CD14-positive monocyte (primary cell): ENCODE measurements around the gene TRPM2. TPM values are rescaled to one million over a fixed set of nuclear protein-coding genes. Genes with fewer than 3 reads are reported as not detected.

ENCODE experiments used
- DNase-seq, 3 donors: peaks; one replicate each; pipeline ENCODE4 v3.0.0-alpha.2; 2011 to 2022
- H2AFZ ChIP-seq: 2 replicates; pipeline ENCODE4 v1.6.0; 2012; ENCODE audit warnings: mild to moderate bottlenecking, low read depth, low read length, inconsistent platforms; ENCODE audit not compliant: insufficient read depth, poor library complexity, severe bottlenecking
- H3K27ac ChIP-seq, 2 donors: 1 replicate in 1 of 2; 2 replicates in 1 of 2; pipeline ENCODE4 v1.5.1; 2012 to 2013; ENCODE audit warnings: low read length in 2 of 2, control low read depth in 1 of 2, inconsistent platforms in 1 of 2, low read depth in 1 of 2, mild to moderate bottlenecking in 1 of 2
- H3K27me3 ChIP-seq, 2 donors: one replicate each; pipeline versions ENCODE4 v1.6.0 to v1.6.1; 2011 to 2013; ENCODE audit warnings: low read length in 2 of 2; ENCODE audit not compliant: control insufficient read depth in 2 of 2, insufficient read depth in 2 of 2
- H3K36me3 ChIP-seq, 2 donors: replicated peaks in 1 of 2; 1 replicate in 1 of 2; 2 replicates in 1 of 2; pipeline versions ENCODE4 v1.5.1 to v1.6.1; 2012 to 2013; ENCODE audit warnings: low read length in 2 of 2, control low read depth in 1 of 2, inconsistent platforms in 1 of 2, mild to moderate bottlenecking in 1 of 2; ENCODE audit not compliant: insufficient read depth in 2 of 2, control insufficient read depth in 1 of 2
- H3K4me1 ChIP-seq, 2 donors: 1 replicate in 1 of 2; 2 replicates in 1 of 2; pipeline versions ENCODE4 v1.5.1 to v1.6.1; 2012 to 2013; ENCODE audit warnings: low read length in 2 of 2, control low read depth in 1 of 2, inconsistent platforms in 1 of 2, mild to moderate bottlenecking in 1 of 2, moderate library complexity in 1 of 2; ENCODE audit not compliant: insufficient read depth in 2 of 2, control insufficient read depth in 1 of 2
- H3K4me2 ChIP-seq: replicated peaks from 2 replicates; pipeline ENCODE3; 2012; ENCODE audit warnings: low read length, moderate library complexity, mild to moderate bottlenecking; ENCODE audit not compliant: poor library complexity, severe bottlenecking; ENCODE audit errors: extremely low read depth
- H3K4me3 ChIP-seq, 3 experiments: fragments of 200-600 bp in 1 of 3; sonication (generic) in 1 of 3; replicated peaks in 1 of 3; 1 replicate in 2 of 3; 2 replicates in 1 of 3; pipeline ENCODE4 v1.5.1; 2011 to 2013; ENCODE audit warnings: low read length in 3 of 3, mild to moderate bottlenecking in 3 of 3, control low read depth in 2 of 3, low read depth in 2 of 3, inconsistent platforms in 1 of 3, moderate library complexity in 1 of 3
- H3K79me2 ChIP-seq: 2 replicates; pipeline ENCODE4 v1.6.0; 2012; ENCODE audit warnings: mild to moderate bottlenecking, control low read depth, inconsistent platforms, low read length, moderate library complexity; ENCODE audit not compliant: insufficient read depth
- H3K9ac ChIP-seq: 2 replicates; pipeline ENCODE4 v1.6.0; 2017; ENCODE audit warnings: low read length, mild to moderate bottlenecking; ENCODE audit not compliant: insufficient read depth, poor library complexity, severe bottlenecking
- H3K9me3 ChIP-seq, 2 donors: replicated peaks in 1 of 2; 1 replicate in 1 of 2; 2 replicates in 1 of 2; pipeline versions ENCODE4 v1.5.1 to v1.6.1; 2012 to 2013; ENCODE audit warnings: low read length in 2 of 2, control low read depth in 1 of 2; ENCODE audit not compliant: control insufficient read depth in 1 of 2, insufficient read depth in 1 of 2
- H4K20me1 ChIP-seq: 2 replicates; pipeline ENCODE4 v1.6.0; 2012; ENCODE audit warnings: mild to moderate bottlenecking, low read length, control low read depth, moderate library complexity; ENCODE audit not compliant: insufficient read depth
- H3K27ac Mint-ChIP-seq, 7 donors: one replicate each; pipeline ENCODE4 v1.8.0; 2020; ENCODE audit warnings: mild to moderate bottlenecking in 7 of 7, mixed read lengths in 7 of 7, moderate library complexity in 6 of 7, inconsistent platforms in 2 of 7
- H3K27me3 Mint-ChIP-seq, 3 donors: one replicate each; pipeline ENCODE4 v1.8.0; 2021 to 2022; ENCODE audit warnings: low read depth in 3 of 3, mild to moderate bottlenecking in 3 of 3, mixed read lengths in 3 of 3, moderate library complexity in 3 of 3, inconsistent platforms in 1 of 3
- H3K36me3 Mint-ChIP-seq, 2 donors: one replicate each; pipeline ENCODE4 v1.8.0; 2020; ENCODE audit warnings: mixed read lengths in 2 of 2, inconsistent platforms in 1 of 2, mild to moderate bottlenecking in 1 of 2
- H3K4me1 Mint-ChIP-seq: one replicate; pipeline ENCODE4 v1.8.0; 2020; ENCODE audit warnings: mild to moderate bottlenecking, mixed read lengths
- H3K4me3 Mint-ChIP-seq, 2 donors: one replicate each; pipeline ENCODE4 v1.8.0; 2020; ENCODE audit warnings: mild to moderate bottlenecking in 2 of 2, mixed read lengths in 2 of 2, moderate library complexity in 1 of 2
- H3K9me3 Mint-ChIP-seq, 7 donors: one replicate each; pipeline ENCODE4 v1.8.0; 2020 to 2022; ENCODE audit warnings: mixed read lengths in 7 of 7, mild to moderate bottlenecking in 6 of 7, moderate library complexity in 6 of 7, inconsistent platforms in 2 of 7
- WGBS: methylation state at CpG from one replicate; pipeline ENCODE4 v1.1.5; 2013; ENCODE audit warnings: missing lambda C conversion rate; ENCODE audit not compliant: insufficient coverage; 5-methylcytosine and 5-hydroxymethylcytosine counted together
- intact Hi-C, 2 donors: fragments of 100-400 bp; cut with micrococcal nuclease; formaldehyde crosslinking; loops; one replicate each; pipeline versions ENCODE4 v1.15.0 to v1.15.1; 2023
- polyA plus RNA-seq, 3 donors: library from polyadenylated mRNA; depleted of rRNA in 1 of 3; unstranded in 2 of 3; stranded (reverse) in 1 of 3; fragments of 300-500 nt in 2 of 3; fragments of >200 nt in 1 of 3; fragmentation: Illumina TruSeq in 2 of 3; gene quantifications; 1 replicate in 2 of 3; 2 replicates in 1 of 3; pipeline ENCODE4 v1.2.3, GENCODE V29; 2012 to 2021
- TF ChIP-seq, protein P1 (sequence below): fragments of 200-600 bp; IDR thresholded peaks from one replicate; pipeline ENCODE4 v1.8.0; 2022; ENCODE audit warnings: antibody characterized with exemption, mild to moderate bottlenecking

The TRPM2 gene
- polyA plus RNA-seq, 3 donors = 7.6 to 21.6 (median 12.2) TPM

DNA sequence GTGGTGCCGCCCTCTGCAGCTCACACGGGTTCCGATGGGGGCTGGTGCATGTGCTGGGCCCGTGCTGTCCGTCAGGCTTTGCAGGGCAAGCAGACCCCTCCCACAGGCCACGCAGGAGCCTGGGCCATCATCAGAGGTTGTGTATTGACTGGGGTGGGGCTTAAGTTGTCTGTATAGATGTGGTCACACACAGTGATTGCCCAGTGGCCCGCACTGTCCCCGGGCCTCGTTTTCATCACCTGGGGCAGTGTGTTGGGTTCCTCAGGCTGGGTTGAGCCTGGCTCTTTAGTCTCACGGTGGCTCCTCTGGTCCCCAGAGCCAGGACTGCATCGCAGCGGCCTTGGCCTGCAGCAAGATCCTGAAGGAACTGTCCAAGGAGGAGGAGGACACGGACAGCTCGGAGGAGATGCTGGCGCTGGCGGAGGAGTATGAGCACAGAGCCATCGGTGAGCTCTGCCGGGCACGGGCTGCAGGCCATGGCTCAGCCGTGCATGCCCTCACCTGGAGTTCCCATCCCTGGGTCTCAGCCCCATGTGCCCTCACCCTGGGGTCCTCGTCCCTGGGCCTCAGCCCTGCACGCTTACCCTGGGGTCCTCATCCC is 44.1 kb downstream of the TRPM2 start:
- Histone ChIP-seq H3K9ac (no peak overlapping the region), H3K9me3 (no peaks in the 10 kb centered on the region), H2AFZ (no peak overlapping the region), H3K27ac (no peak overlapping the region), H3K36me3 (peaks cover 73 to 85% of the 10 kb centered on the region in 2 donors), H3K4me3 (no peak overlapping the region), H3K79me2 (no peaks in the 10 kb centered on the region), H3K27me3 (no peaks in the 10 kb centered on the region), H3K4me1 (no peaks in the 10 kb centered on the region), H3K4me2 (no peak overlapping the region), H4K20me1 (no peaks in the 10 kb centered on the region)
- H3K4me3 Mint-ChIP-seq = no peak overlapping the region
- no peaks in the 10 kb centered on the region for H3K27me3 Mint-ChIP-seq
- no peak for DNase-seq
- intact Hi-C loops = no loop called here
- peak overlapping the region in 3 of 7 donors; percentile 1 to 40 (median 32) for H3K27ac Mint-ChIP-seq
- TF ChIP-seq, protein P1, sequence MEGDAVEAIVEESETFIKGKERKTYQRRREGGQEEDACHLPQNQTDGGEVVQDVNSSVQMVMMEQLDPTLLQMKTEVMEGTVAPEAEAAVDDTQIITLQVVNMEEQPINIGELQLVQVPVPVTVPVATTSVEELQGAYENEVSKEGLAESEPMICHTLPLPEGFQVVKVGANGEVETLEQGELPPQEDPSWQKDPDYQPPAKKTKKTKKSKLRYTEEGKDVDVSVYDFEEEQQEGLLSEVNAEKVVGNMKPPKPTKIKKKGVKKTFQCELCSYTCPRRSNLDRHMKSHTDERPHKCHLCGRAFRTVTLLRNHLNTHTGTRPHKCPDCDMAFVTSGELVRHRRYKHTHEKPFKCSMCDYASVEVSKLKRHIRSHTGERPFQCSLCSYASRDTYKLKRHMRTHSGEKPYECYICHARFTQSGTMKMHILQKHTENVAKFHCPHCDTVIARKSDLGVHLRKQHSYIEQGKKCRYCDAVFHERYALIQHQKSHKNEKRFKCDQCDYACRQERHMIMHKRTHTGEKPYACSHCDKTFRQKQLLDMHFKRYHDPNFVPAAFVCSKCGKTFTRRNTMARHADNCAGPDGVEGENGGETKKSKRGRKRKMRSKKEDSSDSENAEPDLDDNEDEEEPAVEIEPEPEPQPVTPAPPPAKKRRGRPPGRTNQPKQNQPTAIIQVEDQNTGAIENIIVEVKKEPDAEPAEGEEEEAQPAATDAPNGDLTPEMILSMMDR = no peak
- peaks cover 0 to 2% (median 0%) of the 10 kb centered on the region in 7 donors for H3K9me3 Mint-ChIP-seq
- WGBS = 94% methylated on average over 21 of the region's 22 CpGs
- peaks cover 61 to 84% of the 10 kb centered on the region in 2 donors for H3K36me3 Mint-ChIP-seq
- H3K4me1 Mint-ChIP-seq = no peaks in the 10 kb centered on the region

DNA sequence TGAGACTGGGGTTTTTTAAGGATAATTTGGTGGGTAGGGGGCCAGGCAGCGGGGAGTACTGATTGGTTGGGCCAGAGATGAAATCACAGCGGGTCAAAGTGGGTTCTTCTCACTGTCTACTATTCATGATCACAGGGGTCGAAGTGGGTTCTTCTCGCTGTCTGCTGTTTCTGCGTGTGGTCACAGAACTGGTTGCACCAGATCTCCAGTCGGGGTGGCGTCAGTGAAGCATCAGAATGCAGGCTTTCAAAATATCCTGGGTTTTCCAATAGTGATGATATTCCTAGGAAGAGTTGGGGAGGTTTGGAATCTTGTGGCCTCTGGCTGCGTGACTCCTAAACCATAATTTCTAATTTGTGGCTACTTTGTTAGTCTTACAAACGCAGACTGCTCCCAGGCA is 45.1 kb downstream of the TRPM2 start:
- TF ChIP-seq, protein P1 = no peak
- peaks cover 0 to 8% (median 2%) of the 10 kb centered on the region in 7 donors for H3K9me3 Mint-ChIP-seq
- Histone ChIP-seq H3K4me1 (no peaks in the 10 kb centered on the region), H3K27ac (no peak overlapping the region), H3K36me3 (peaks cover 76 to 85% of the 10 kb centered on the region in 2 donors), H3K9ac (no peak overlapping the region), H3K9me3 (peaks cover 0 to 3% of the 10 kb centered on the region in 2 donors), H4K20me1 (no peaks in the 10 kb centered on the region), H3K4me2 (no peak overlapping the region), H3K4me3 (no peak overlapping the region), H3K79me2 (no peaks in the 10 kb centered on the region), H3K27me3 (no peaks in the 10 kb centered on the region), H2AFZ (no peak overlapping the region)
- peak overlapping the region in 2 of 7 donors; percentile 50 for H3K27ac Mint-ChIP-seq
- H3K36me3 Mint-ChIP-seq = peaks cover 51 to 83% of the 10 kb centered on the region in 2 donors
- DNase-seq = no peak
- H3K4me1 Mint-ChIP-seq = no peaks in the 10 kb centered on the region
- WGBS = 98% methylated on average over 7 of the region's 9 CpGs
- H3K27me3 Mint-ChIP-seq = peaks cover 0 to 2% (median 0%) of the 10 kb centered on the region in 3 donors
- intact Hi-C loops = no loop called here
- no peak overlapping the region for H3K4me3 Mint-ChIP-seq
